Activated CD8-positive, alpha-beta memory T cell treated with anti-CD3 and anti-CD28 coated beads for 36 hours (primary cell): ENCODE results near the gene CUEDC1. TPM values are rescaled to one million over a fixed set of nuclear protein-coding genes. Genes with fewer than 3 reads are reported as not detected.

Experiments used
- CTCF ChIA-PET: fragments of 350-600 bp; sonication (Branson Sonifier 250); formaldehyde crosslinking; loops from one replicate; lab custom pipeline; 2021; ENCODE audit warnings: antibody characterized with exemption; lab: Charles Lee
- POLR2A ChIA-PET: fragments of 350-600 bp; sonication (Branson Sonifier 250); formaldehyde crosslinking; loops from one replicate; lab custom pipeline; 2021; ENCODE audit warnings: antibody characterized with exemption; lab: Charles Lee
- total RNA-seq, 2 experiments: library from RNA; stranded (reverse); gene quantifications; one replicate each; pipeline ENCODE4 v1.2.3, GENCODE V29; 2021

Gene CUEDC1
- total RNA-seq, 2 experiments from 2014 or later = 0.30 TPM; not detected in 1

- ChIA-PET CTCF (no interaction called here), POLR2A (no interaction called here)
Measured at GRCh38 chr17:57914273-57915142, 40.7 kb downstream of the CUEDC1 start.

DNA sequence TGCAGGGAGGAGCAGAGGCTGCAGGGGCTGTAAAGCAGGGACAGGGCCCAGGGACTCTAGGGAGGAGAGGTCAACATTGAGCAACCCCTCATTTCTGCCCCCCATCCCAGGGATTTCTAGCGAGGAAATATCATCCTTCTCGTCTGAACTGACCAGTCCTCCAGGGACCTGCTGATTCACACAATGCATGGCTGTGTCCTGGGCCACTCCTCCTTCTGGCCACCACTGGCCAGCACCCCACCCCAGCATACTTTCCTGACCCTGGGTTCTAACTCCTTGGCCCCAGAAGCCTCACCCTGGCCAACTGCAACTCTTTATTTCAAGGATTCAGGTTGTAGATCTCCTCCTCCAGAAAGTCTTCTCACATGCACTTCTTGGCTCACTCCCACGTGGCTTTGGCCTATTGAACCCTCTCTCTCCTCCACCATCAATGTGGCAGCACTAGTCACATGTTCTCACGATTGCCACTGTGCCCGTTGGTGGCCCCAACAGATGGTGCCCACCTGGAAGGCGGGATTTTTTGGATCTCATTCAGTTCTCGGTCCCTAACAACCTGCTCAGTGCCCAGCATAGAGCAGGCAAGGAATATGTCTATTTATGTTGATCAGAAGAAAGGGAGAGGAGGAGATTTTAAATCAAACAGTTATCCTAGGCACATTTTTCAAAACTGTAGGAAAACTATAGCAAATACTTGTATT lies 41.5 kb downstream of the CUEDC1 start:
- ChIA-PET CTCF (no interaction called here), POLR2A (no interaction called here)

- POLR2A ChIA-PET = no interaction called here
- CTCF ChIA-PET = no interaction called here
Measured at GRCh38 chr17:57911834-57912673, 43.2 kb downstream of the CUEDC1 start.

GRCh38 chr17:57910462-57911420 lies 44.5 kb downstream of the CUEDC1 start:
- CTCF ChIA-PET = no interaction called here

GRCh38 chr17:57909551-57909950 lies 45.7 kb downstream of the CUEDC1 start:
- POLR2A ChIA-PET = no interaction called here
- CTCF ChIA-PET = no interaction called here

More at GRCh38 chr17:57910462-57911420, 44.5 kb downstream of the CUEDC1 start:
- POLR2A ChIA-PET = no interaction called here

DNA sequence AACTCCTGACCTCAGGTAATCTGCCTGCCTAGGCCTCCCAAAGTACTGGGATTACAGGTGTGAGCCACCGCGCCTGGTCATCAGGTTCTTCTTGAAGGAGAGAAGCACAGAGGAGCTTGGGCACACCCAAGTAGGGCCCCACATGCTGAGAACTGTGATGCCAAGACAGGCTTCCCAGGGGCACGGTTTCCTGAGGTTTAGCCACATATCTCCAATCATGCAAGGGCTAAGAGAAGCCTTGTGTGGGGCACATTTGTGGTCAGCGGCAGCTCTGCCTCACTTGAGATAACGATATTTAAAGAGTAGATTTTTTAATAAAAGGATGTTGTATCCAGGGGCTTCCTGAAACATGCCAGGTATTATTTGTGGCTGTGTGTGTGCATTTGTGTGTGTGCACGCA lies 46.9 kb downstream of the CUEDC1 start:
- CTCF ChIA-PET = interaction anchor here (1.1 kb wide), 1 partner anchor 18 kb away, joined by 3 read pairs; no protein-coding TSS in a partner anchor
- POLR2A ChIA-PET = no interaction called here

- CTCF ChIA-PET = no interaction called here
Measured at GRCh38 chr17:57906910-57907309, 48.3 kb downstream of the CUEDC1 start.

GRCh38 chr17:57905875-57906455 lies 49.2 kb downstream of the CUEDC1 start:
- CTCF ChIA-PET = no interaction called here
- POLR2A ChIA-PET = interaction anchor here (0.7 kb wide), 1 partner anchor 181 kb away, joined by 3 read pairs; no protein-coding TSS in a partner anchor

More at GRCh38 chr17:57906910-57907309, 48.3 kb downstream of the CUEDC1 start:
- POLR2A ChIA-PET = no interaction called here

GRCh38 chr17:57903961-57904360 lies 51.3 kb downstream of the CUEDC1 start:
- ChIA-PET CTCF (interaction anchor here (0.7 to 1.2 kb wide), 2 partner anchors 11 to 800 kb away, joined by 3 read pairs; no protein-coding TSS in a partner anchor), POLR2A (no interaction called here)

- ChIA-PET POLR2A (no interaction called here), CTCF (no interaction called here)
Measured at GRCh38 chr17:57902800-57903759, 52.1 kb downstream of the CUEDC1 start.

GRCh38 chr17:57902117-57902799 lies 53.0 kb downstream of the CUEDC1 start:
- POLR2A ChIA-PET = no interaction called here
- CTCF ChIA-PET = no interaction called here

DNA sequence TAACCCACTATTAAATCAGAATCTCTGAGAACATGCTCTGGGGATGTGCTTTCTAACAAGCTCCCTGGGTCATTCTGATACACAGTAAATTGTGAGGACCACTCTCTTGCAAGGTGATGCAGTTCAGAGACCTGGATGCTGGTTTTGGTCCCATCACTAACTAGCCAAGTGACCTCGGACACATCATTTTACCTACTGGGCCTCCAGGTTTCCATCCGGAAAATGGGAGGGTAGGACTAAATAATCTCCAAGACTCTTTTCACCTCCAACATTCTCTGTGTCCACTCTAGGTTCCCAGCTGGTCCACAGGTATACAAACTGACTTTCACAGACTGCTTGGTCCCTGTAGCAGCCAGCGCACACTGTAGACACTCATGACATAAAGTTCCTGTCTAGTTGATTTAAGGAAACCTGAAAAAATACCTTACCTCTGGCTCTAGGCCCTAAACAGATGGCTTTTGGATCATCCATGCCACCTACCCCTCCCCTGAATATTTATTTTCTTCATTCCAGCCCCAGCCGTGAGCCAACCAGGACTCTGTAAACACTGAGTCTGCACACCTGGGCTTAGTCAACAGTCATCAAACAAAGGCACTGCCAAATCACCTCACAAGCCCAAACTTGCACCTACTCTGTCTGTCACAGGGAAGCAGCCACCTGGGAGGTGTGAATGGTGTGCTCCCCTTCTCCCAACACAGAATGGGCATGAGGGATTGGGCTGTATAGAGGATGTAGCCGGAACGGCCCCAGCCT lies 54.0 kb downstream of the CUEDC1 start:
- CTCF ChIA-PET = no interaction called here
- POLR2A ChIA-PET = no interaction called here

GRCh38 chr17:57899822-57900221 lies 55.4 kb downstream of the CUEDC1 start:
- POLR2A ChIA-PET = no interaction called here
- CTCF ChIA-PET = interaction anchor here (0.7 to 0.9 kb wide), 2 partner anchors 47 to 213 kb away, joined by 3 read pairs; no protein-coding TSS in a partner anchor

DNA sequence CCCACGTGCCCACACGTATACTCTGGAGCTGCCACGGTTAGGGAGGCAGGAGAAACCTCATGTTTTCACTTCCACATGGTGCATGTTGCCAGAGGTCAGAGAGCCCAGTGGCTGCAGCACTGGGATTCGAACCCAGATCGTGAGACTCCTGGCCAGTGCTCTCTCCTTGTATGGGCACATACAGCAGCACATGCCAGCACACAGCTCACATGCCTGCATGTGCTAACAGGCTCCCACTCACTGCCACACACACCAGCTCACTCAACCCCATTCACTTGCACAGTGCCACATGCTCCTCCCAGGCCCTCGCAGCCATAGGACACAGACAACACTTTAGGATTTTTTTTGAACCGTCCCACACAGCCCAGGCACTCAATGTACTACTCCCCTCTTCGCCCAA lies 55.8 kb downstream of the CUEDC1 start:
- CTCF ChIA-PET = interaction anchor here (0.9 kb wide), 1 partner anchor 213 kb away, joined by 3 read pairs; no protein-coding TSS in a partner anchor
- POLR2A ChIA-PET = no interaction called here

GRCh38 chr17:57898487-57899311 lies 56.5 kb downstream of the CUEDC1 start:
- ChIA-PET CTCF (interaction anchor here (0.9 to 1.0 kb wide), 2 partner anchors 33 to 214 kb away, joined by 3 read pairs; no protein-coding TSS in a partner anchor), POLR2A (no interaction called here)
